GM19452 (cell line): ENCODE results near the gene KYNU.
"Not testable (repeated sequence)": the region's sequence is repeated elsewhere in the genome, so short reads cannot be mapped to it uniquely, and the experiment has no call there.

Source experiments
- ATAC-seq: cut with Tn5 transposase; IDR thresholded peaks from one replicate; pipeline ENCODE4 v1.9.1; 2021; ENCODE audit not compliant: unreplicated experiment

Gene KYNU

GRCh38 chr2:142914507-142915313 is 37.2 kb downstream of the KYNU start:
- peak; percentile 99 for ATAC-seq

- ATAC-seq = no peak
Measured at GRCh38 chr2:142915502-142915901, 38.0 kb downstream of the KYNU start.

GRCh38 chr2:142918624-142919023 is 41.2 kb downstream of the KYNU start:
- no peak for ATAC-seq

- no peak for ATAC-seq
Measured at GRCh38 chr2:142920571-142920970, 43.1 kb downstream of the KYNU start.

GRCh38 chr2:142926445-142926844 is 49.0 kb downstream of the KYNU start:
- no peak for ATAC-seq

GRCh38 chr2:142930835-142931398 is 53.5 kb downstream of the KYNU start:
- no peak for ATAC-seq

- ATAC-seq = no peak
Measured at GRCh38 chr2:142933916-142934315, 56.5 kb downstream of the KYNU start.

GRCh38 chr2:142935563-142936089 is 58.2 kb downstream of the KYNU start:
- no peak for ATAC-seq

- ATAC-seq = no peak
Measured at GRCh38 chr2:142936629-142937028, 59.2 kb downstream of the KYNU start.

- ATAC-seq = no peak
Measured at GRCh38 chr2:142937347-142937746, 59.9 kb downstream of the KYNU start.

GRCh38 chr2:142938240-142938639 is 60.8 kb downstream of the KYNU start:
- no peak for ATAC-seq

GRCh38 chr2:142940606-142941223 is 63.3 kb downstream of the KYNU start:
- no peak for ATAC-seq

- no peak for ATAC-seq
Measured at GRCh38 chr2:142942690-142943089, 65.2 kb downstream of the KYNU start.

- ATAC-seq = no peak
Measured at GRCh38 chr2:142944264-142944663, 66.8 kb downstream of the KYNU start.

GRCh38 chr2:142944721-142945120 is 67.3 kb downstream of the KYNU start:
- no peak for ATAC-seq

- no peak for ATAC-seq
Measured at GRCh38 chr2:142946941-142947340, 69.5 kb downstream of the KYNU start.

- ATAC-seq = not testable (repeated sequence)
Measured at GRCh38 chr2:142948723-142949122, 71.3 kb downstream of the KYNU start.

- ATAC-seq = not testable (repeated sequence)
Measured at GRCh38 chr2:142950323-142950722, 72.9 kb downstream of the KYNU start.

- ATAC-seq = no peak
Measured at GRCh38 chr2:142951190-142952007, 73.9 kb downstream of the KYNU start.

- no peak for ATAC-seq
Measured at GRCh38 chr2:142952018-142952417, 74.6 kb downstream of the KYNU start.
